Esophagus muscularis mucosa (tissue), 4 donors: ENCODE data around the gene RFX7.

Experiments
- CTCF ChIP-seq, 3 experiments: fragments of 200-600 bp in 2 of 3; fragments of 450-650 bp in 1 of 3; sonication (generic) in 2 of 3; IDR thresholded peaks; one replicate each; pipeline ENCODE4 v1.5.1; 2017 to 2019; ENCODE audit warnings: antibody characterized with exemption in 3 of 3, mild to moderate bottlenecking in 2 of 3, moderate library complexity in 1 of 3
- EP300 ChIP-seq: sonication (generic); formaldehyde crosslinking; IDR thresholded peaks from one replicate; pipeline ENCODE4 v1.6.1; 2017; ENCODE audit warnings: antibody characterized with exemption
- POLR2A ChIP-seq: fragments of 450-650 bp; IDR thresholded peaks from one replicate; pipeline ENCODE4 v1.6.1; 2017; ENCODE audit warnings: antibody characterized with exemption, moderate library complexity, mild to moderate bottlenecking, low read depth
- POLR2AphosphoS5 ChIP-seq, 2 donors: sonication (generic); formaldehyde crosslinking; IDR thresholded peaks; one replicate each; pipeline ENCODE4 v1.6.1; 2017; ENCODE audit warnings: antibody characterized with exemption in 2 of 2

GRCh38 chr15:56247266-56247665 is 3.6 kb upstream of the RFX7 start:
- TF ChIP-seq CTCF (IDR thresholded peaks at IDR 0.05) (no peak), POLR2A (no peak), EP300 (no peak), POLR2AphosphoS5 (IDR thresholded peaks at IDR 0.05) (no peak)
